GM19238 (cell line): ENCODE measurements around the gene GPRIN2.
"Not testable (repeated sequence)": the region's sequence is repeated elsewhere in the genome, so short reads cannot be mapped to it uniquely, and the experiment has no call there.

Source experiments
- DNase-seq: peaks from one replicate; pipeline ENCODE4 v3.0.0; 2011; ENCODE audit warnings: low spot score; ENCODE audit not compliant: insufficient read length

GPRIN2 gene

GRCh38 chr10:46537309-46537708, 19.1 kb downstream of the GPRIN2 start:
- DNase-seq, result no peak

- DNase-seq, result no peak
These were observed 19.7 kb downstream of the GPRIN2 start for GRCh38 chr10:46536781-46537180.

- DNase-seq, result no peak
These were observed 20.3 kb downstream of the GPRIN2 start for GRCh38 chr10:46536171-46536570.

DNA sequence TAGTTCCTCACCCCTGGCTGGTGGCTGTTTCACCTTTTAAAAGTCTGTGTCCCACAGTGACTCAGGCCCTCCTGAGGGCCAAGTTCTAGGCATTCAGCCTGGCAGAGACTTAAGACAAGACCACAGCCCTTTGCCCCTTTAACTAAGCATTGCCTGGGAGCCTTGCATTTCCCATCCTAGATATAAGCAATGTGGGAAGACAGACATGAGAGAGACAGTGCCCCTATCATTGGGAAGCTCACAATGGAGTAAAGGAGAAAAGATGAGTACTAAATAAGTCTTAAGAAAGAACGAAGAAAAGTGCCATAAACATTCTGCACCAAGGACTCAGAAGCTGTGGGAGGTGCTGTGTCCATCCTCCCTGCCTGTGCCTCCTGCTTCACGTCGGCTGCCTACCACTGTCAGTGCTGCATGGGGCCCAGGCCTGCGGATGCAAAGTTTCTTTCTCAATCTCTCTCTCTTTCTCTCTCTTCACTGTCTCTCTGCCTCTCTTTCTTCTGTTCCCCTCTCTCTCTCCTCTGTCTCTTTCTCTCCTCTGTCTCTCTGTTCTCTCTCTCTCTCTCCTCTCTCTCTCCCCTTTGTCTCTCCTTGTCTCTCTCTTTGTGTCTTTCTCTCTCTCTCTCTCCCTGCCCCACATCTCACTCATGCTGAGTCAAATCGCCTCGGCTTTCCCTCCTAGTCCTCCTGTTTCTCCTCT, 21.5 kb downstream of the GPRIN2 start:
- DNase-seq, result no peak

DNA sequence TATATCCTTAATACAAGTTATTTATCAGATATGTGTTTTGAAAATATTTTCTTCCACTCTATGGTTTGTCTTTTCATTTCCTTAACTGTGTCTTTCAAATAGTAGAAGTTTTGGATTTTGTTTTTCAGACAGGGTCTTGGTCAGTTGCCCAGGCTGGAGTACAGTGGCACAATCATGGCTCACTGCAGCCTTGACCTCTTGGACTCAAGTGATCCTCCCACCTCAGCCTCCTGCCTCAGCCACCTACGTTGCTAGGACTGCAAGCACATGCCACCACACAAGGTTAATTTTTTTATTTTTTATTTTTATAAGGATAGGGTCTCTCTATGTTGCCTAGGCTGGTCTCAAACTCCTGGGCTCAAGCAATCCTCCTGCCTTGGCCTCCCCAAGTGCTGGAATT, 24.2 kb downstream of the GPRIN2 start:
- DNase-seq, result not testable (repeated sequence)

- no peak for DNase-seq
These were observed 25.9 kb downstream of the GPRIN2 start for GRCh38 chr10:46530249-46531186.

GRCh38 chr10:46529742-46530141, 26.7 kb downstream of the GPRIN2 start:
- DNase-seq, result not testable (repeated sequence)

- DNase-seq, result no peak
These were observed 27.5 kb downstream of the GPRIN2 start for GRCh38 chr10:46528675-46529615.

GRCh38 chr10:46528171-46528671, 28.2 kb downstream of the GPRIN2 start:
- DNase-seq, result no peak

DNA sequence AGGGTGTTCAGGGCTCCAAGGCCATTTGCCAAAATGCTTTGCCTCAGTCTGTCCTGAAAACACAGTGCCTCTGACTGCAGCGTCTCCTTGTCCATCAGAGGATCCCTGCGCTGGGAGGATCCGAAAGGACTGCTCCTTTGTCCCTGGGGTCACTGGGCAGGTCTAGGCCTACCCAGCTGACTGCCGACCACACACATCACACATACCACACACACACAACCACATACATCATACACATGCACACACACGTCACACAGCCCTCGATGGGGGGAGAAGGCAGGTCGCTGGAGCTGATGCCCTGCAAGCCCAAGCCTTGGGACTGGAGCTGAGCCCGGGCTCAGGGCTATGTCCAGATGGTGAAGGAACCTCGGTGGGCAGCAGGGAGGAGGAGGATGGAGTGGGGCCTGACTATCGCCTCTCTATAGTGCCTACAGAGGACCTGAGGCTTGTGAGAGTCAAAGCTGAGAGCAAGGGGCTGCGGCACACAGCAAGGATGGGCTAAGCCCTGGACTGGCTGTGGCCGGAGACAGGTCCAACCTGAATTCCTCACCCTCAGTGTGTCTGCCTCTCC, 29.1 kb downstream of the GPRIN2 start:
- no peak for DNase-seq

DNA sequence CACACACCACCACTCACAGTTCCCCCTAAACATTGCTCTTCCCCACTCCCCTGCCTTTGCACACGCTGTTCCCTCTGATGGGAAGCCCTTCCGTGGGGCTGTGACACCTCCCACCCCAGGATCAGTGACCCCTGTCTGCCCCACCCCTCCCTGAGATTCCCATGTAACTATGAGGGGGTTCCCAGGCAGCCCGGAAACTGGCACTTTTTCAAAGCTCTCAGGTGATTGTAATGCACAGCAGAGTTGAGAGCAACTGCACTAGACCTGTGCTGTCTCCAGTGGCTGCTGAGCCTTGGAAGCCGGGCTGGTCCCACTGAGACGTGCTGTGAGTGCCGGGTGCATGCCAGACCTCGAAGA, 29.8 kb downstream of the GPRIN2 start:
- no peak for DNase-seq

DNA sequence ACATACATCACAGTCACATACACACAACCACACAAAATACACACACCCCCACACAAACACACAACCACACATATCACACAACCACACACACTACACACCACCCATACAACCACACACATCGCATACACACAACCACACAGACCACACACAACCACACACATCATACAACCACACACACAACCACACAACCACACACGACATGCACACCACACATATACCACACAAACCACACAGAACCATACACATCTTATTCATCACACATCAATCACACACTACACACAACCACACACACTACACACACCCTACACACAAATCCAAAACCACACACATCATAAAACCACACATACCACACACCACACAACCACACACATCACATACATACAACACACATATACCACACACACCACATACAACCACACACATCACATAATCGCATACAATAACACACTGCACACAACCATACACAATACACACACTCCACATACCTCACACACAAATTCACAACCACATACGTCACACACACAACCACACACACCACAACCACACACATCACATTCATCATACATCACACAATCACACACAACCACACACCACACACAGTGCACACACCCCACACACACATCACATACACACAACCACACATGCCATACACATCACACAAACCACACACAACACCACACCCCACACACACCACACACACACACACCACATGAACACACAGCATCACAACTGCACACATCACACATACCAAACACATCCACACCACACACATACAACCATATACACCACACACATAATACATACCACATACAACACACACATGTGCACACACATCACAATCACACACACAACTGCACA, 30.4 kb downstream of the GPRIN2 start:
- DNase-seq, result no peak

DNA sequence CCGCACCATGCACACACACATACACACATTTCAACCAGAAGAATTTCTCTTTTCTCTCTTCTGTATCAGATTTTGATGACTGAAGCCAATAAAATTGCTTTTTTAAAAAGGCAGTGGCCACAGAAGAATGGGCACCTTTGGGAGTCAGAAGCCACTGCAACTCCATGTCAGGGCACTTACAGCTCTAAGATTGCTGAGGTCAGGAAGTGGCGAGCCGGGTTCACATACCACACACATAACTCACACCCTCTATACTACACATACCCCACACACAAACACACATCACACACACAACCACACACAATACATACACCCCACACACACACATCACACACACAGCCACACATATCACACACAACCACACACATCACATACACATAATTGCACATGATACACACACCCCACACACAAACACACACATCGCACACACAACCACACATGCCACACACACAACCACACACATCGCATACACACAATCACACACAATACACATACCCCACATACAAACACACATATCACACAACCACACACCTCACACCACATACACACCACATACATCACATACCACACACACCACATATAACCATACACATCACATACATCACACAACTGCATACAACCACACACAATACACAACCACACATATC, 31.2 kb downstream of the GPRIN2 start:
- DNase-seq, result no peak

DNA sequence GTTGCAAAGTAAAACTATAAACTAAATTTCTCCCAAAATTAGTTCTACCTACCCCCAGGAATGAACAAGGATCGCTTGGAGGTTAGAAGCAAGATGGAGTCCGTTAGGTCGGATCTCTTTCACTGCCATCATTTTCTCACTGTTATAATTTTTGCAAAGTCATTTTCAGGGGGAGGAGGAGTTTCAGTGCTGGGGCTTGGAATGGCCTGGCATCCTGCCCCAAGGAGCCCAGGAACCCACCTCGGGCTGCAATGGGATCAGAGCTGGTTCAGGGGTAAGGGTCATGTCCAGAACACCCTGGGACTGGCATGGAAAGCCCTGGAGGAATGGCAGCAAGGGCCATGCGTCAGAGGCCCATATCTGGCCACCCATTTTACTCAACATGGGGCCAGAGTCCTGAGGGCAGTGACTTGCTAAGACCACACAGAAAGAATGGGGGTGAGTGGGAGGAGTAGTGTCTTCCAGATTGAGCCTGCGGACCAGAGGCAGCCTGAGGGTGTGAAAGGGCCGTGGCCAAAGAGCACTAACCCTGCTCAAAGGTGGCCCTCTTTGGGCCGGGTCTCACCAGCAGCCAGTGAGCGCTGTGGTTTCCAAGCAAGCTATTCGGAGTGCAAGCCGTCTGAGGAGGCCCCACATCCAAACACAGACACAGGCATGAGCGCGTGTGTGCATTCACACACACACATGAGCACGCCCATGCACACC, 31.8 kb downstream of the GPRIN2 start:
- DNase-seq, result no peak

- DNase-seq, result no peak
These were observed 32.4 kb downstream of the GPRIN2 start for GRCh38 chr10:46523962-46524471.

- DNase-seq, result no peak
These were observed 33.1 kb downstream of the GPRIN2 start for GRCh38 chr10:46523119-46523961.

DNA sequence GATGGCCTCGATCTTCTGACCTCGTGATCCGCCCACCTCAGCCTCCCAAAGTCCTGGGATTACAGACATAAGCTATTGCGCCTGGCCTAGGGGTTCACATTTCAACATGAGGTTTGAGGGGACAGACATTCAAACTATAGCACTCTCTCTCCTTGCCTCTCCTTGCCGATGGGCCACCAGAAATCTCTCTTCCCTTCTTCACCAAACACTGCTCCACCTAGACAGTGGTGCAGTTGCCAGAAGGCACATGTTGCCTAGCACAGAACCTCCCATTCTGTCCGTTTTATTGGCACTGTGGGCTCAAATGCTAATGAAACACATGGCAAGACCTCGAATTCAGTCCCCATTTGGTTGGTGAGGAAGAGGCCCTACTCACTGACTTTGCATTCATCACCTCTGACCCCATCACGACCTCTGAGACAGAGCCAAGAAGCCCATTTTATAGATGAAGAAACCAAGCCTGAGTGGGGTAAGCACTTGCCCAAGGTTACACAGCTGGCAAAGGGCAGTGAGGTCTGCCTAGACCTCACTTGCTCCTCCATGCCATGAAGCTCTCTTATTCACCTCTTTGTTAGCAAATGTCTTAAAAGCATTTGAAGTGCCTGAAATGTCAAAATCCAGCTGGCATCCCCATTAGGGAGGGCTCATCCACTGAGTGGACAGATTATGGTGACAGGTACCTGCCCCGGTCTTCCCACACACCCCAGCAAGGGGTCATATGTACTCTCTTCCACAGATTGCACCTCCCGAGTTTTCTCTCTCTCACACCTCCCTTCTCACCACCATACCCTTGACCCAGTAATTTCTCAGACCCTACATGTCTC, 34.0 kb downstream of the GPRIN2 start:
- no peak for DNase-seq
